HEK293 (cell line): ENCODE data around the gene PDLIM5.

Source experiments
- ZNF416 ChIP-seq: fragments of 450-650 bp; formaldehyde crosslinking; IDR thresholded peaks from 2 replicates; pipeline ENCODE4 v1.5.1; 2016; ENCODE audit warnings: missing biosample characterization, missing genetic modification characterization
- ZNF549 ChIP-seq: fragments of 450-650 bp; IDR thresholded peaks from 2 replicates; pipeline ENCODE4 v1.5.1; 2018; ENCODE audit warnings: missing biosample characterization, missing genetic modification characterization, mild to moderate bottlenecking, inconsistent platforms, moderate library complexity
- TF ChIP-seq, protein P1 (sequence below): fragments of 450-650 bp; formaldehyde crosslinking; IDR thresholded peaks from 2 replicates; pipeline ENCODE4 v1.5.1; 2017; ENCODE audit warnings: missing biosample characterization, missing genetic modification characterization

DNA sequence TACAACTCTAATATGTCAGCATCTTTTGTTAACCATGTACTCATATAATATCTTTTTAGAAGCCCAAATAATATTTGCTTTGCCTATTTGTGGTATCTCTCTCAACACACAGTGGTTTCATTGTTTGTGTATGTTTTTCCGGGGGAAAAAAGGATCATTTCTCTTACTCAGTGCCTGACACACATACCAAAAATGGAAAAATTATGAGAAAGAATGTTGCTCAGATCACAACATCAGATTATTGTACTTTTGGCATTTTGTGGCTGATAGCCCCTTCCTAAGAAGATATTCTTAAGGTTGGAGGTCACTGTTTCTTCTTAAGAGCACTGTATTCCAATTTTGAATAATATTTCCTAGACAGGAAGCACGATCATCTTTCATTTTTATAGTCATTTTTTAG lies 93.6 kb downstream of the PDLIM5 start:
- no peak for TF ChIP-seq ZNF549 (tag by site-specific recombination)
- TF ChIP-seq, protein P1, sequence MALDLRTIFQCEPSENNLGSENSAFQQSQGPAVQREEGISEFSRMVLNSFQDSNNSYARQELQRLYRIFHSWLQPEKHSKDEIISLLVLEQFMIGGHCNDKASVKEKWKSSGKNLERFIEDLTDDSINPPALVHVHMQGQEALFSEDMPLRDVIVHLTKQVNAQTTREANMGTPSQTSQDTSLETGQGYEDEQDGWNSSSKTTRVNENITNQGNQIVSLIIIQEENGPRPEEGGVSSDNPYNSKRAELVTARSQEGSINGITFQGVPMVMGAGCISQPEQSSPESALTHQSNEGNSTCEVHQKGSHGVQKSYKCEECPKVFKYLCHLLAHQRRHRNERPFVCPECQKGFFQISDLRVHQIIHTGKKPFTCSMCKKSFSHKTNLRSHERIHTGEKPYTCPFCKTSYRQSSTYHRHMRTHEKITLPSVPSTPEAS (tag by site-specific recombination) = no peak
- TF ChIP-seq ZNF416 (tag by site-specific recombination) = no peak
